ENCODE results near the gene CLCN2.

Gene CLCN2

DNA sequence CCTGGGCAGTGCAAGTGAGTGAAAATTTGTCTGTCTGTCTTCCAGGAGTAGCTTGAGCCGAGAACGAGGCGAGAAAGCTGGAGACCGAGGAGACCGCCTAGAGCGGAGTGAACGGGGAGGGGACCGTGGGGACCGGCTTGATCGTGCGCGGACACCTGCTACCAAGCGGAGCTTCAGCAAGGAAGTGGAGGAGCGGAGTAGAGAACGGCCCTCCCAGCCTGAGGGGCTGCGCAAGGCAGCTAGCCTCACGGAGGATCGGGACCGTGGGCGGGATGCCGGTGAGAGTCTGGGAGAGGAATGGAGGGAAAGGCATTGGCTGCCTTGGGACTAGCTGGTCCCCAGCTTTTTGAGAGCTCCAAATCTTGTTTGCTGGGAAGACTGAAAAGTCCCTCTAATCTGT, 34.2 kb downstream of the CLCN2 start:
- no peak for DNase-seq (ENCODE audit: low read depth in 1 of 2, low spot score in 1 of 2)

- DNase-seq (ENCODE audit: low read depth in 1 of 2, low spot score in 1 of 2) = peak in 1 of 2 donors; percentile 42
These were observed 35.6 kb downstream of the CLCN2 start for GRCh38 chr3:184325715-184326369.

- DNase-seq (ENCODE audit: low read depth in 1 of 2, low spot score in 1 of 2) = no peak
These were observed 36.1 kb downstream of the CLCN2 start for GRCh38 chr3:184325269-184325668.

DNA sequence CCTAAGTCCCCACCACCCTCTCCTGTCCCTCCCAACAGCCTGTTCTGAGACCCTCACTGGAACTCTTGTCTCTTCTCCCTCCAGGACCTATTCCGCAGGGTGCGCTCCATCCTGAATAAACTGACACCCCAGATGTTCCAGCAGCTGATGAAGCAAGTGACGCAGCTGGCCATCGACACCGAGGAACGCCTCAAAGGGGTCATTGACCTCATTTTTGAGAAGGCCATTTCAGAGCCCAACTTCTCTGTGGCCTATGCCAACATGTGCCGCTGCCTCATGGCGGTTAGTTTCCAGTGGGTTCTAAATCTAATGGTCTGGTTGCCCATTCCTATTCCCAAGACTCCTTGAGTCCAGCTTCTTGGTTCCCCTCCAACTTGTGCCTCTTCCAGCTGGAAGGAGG, 37.7 kb downstream of the CLCN2 start:
- no peak for DNase-seq (ENCODE audit: low read depth in 1 of 2, low spot score in 1 of 2)

GRCh38 chr3:184322731-184323487, 38.5 kb downstream of the CLCN2 start:
- no peak for DNase-seq (ENCODE audit: low read depth in 1 of 2, low spot score in 1 of 2)

- no peak for DNase-seq (ENCODE audit: low read depth in 1 of 2, low spot score in 1 of 2)
These were observed 39.7 kb downstream of the CLCN2 start for GRCh38 chr3:184321666-184322065.

- DNase-seq (ENCODE audit: low read depth in 1 of 2, low spot score in 1 of 2) = no peak
These were observed 41.3 kb downstream of the CLCN2 start for GRCh38 chr3:184320104-184320445.

DNA sequence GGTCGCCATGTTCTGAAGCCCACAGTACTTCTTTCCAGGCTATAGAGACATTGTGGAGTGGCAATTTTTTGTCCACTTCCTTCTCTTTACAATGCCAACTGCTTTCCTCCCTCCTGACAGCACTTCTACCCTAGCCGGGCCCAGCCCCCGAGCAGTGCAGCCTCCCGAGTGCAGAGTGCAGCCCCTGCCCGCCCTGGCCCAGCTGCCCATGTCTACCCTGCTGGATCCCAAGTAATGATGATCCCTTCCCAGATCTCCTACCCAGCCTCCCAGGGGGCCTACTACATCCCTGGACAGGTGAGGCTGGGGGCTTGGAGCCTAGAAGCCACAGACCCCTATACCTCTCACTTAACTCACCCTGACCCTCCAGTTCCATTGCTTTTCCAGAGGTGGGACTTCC, 44.2 kb downstream of the CLCN2 start:
- DNase-seq (ENCODE audit: low read depth in 1 of 2, low spot score in 1 of 2) = no peak

- no peak for DNase-seq (ENCODE audit: low read depth in 1 of 2, low spot score in 1 of 2)
These were observed 44.6 kb downstream of the CLCN2 start for GRCh38 chr3:184316792-184317191.

DNA sequence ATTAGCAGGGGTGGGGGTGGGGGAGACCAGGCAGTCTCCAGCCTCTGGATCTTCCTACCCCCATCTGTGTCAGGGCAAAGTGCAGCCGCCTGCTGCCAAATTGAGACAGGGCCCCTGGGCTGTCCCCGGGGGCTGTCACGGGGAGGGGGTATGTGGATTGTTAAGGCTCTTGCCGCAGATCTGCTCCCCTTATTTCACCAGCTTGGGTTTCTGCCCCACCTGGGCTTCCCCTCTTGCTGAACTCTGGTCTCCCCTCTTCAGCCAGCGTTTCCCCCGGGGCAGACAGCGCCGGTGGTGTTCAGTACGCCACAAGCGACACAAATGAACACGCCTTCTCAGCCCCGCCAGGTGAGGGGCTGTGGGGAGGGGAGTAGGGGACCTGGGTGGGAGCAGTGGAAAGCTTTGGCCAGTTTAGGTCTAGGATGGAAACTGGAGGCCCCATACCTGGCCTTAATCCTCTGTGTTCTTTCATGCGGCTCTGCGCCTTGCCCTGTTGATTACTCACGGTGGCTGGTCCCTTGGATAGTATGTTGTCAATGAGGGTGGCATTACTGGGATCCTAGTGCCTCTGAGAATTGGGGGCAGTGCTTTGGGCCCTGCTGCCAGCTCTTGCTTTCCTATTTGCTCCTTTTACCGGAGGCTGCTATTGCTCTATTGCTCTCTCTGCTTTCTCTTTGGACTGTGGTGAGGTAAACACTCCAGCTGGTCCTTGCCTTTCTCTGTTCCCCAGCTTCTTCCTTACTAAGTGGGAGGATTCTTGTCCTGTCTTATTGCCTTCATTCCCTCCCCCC, 45.3 kb downstream of the CLCN2 start:
- DNase-seq (ENCODE audit: low read depth in 1 of 2, low spot score in 1 of 2) = no peak

DNA sequence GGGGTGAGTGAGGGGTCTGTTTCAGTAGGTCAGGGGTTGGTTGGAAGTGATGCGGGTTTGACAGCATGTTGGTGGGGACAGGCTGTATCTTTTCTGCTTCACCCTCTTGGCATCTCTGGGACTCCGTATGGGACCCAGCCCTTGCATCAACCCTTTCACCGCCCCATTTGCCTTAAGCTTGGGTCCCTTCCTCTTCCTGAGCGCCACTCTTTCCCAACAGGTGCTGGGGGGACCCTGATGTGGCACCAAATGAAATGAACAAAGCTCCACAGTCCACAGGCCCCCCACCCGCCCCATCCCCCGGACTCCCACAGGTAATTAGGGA, 45.9 kb downstream of the CLCN2 start:
- no peak for DNase-seq (ENCODE audit: low read depth in 1 of 2, low spot score in 1 of 2)

GRCh38 chr3:184314700-184315542, 46.5 kb downstream of the CLCN2 start:
- DNase-seq (ENCODE audit: low read depth in 1 of 2, low spot score in 1 of 2) = peak in 1 of 2 donors; percentile 36

DNA sequence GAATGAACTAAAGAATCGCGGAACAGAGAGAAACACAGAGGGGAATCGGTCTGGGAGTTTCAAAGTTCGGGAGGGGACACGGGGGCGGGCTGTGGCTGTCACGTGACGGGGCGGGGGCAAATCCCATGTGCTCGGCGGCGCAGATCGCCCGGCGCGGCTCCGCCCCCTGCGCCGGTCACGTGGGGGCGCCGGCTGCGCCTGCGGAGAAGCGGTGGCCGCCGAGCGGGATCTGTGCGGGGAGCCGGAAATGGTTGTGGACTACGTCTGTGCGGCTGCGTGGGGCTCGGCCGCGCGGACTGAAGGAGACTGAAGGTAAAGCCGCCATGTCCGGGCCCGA, 47.1 kb downstream of the CLCN2 start, which contains the start of gene EIF4G1:
TSS of gene EIF4G1 (plus strand) at position 244 of the 337 bp plus-strand sequence. CDS start 1,191 bp downstream, outside the sequence.
- peak; percentile 82 to 87 for DNase-seq (ENCODE audit: low read depth in 1 of 2, low spot score in 1 of 2)

- DNase-seq (ENCODE audit: low read depth in 1 of 2, low spot score in 1 of 2) = no peak
These were observed 49.8 kb downstream of the CLCN2 start for GRCh38 chr3:184311633-184312032.

GRCh38 chr3:184308744-184309143, 52.7 kb downstream of the CLCN2 start:
- DNase-seq (ENCODE audit: low read depth in 1 of 2, low spot score in 1 of 2) = no peak

- DNase-seq (ENCODE audit: low read depth in 1 of 2, low spot score in 1 of 2) = no peak
These were observed 53.5 kb downstream of the CLCN2 start for GRCh38 chr3:184307915-184308314.

DNA sequence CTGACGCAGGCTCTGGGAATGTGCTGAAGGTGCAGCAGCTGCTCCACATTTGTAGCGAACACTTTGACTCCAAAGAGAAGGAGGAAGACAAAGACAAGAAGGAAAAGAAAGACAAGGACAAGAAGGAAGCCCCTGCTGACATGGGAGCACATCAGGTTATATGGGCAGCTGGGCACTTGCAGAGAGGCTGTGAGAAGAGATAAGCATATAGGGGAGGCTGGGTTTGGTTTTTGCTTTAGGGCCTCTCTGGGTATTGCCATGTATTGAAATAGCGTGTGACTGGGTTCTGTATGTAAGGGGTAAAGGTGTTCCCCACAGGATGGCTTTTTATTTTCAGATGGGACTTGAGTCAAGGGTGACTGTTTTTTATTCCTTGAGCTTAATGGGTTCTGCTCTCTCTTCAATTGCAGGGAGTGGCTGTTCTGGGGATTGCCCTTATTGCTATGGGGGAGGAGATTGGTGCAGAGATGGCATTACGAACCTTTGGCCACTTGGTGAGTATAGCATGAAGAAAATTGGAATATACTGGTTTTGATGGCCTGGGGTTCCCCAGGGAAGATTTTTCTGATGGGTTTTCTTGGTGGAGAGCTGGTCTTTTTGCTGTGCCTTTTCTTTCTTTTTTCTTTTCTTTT, 54.9 kb downstream of the CLCN2 start:
- no peak for DNase-seq (ENCODE audit: low read depth in 1 of 2, low spot score in 1 of 2)

DNA sequence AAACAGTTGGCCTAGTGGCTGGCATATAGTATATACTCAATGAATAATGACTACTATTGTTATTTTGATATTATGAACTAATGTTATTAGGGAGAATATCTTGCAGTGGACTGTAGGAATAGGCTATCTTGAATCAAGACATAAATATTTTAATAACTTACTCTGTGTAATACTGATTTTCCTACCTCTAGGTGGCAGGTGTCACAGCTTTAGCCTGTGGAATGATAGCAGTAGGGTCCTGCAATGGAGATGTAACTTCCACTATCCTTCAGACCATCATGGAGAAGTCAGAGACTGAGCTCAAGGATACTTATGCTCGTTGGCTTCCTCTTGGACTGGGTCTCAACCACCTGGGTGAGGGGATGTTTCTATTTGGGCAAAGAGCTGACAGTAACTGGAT, 55.8 kb downstream of the CLCN2 start:
- no peak for DNase-seq (ENCODE audit: low read depth in 1 of 2, low spot score in 1 of 2)

DNA sequence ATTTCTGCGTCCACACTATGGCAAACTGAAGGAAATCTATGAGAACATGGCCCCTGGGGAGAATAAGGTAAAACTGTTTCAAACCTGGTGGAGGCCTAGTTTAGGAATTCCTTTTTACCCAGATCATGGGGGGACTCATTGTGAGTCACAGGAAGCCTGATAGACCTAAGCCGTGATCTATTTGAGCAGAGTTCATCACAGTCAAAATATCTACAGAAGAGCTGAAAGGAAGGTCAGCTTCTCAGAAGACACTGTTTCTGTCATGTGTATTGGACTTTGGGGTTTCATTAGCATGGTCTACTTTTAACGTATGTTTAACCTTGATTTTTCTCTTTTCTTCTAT, 61.1 kb downstream of the CLCN2 start:
- DNase-seq (ENCODE audit: low read depth in 1 of 2, low spot score in 1 of 2) = no peak

GRCh38 chr3:184299488-184300377, 61.7 kb downstream of the CLCN2 start:
- DNase-seq (ENCODE audit: low read depth in 1 of 2, low spot score in 1 of 2) = no peak
